ENCODE measurements around the gene RAB32. TPM values are rescaled to one million over a fixed set of nuclear protein-coding genes. Genes with fewer than 3 reads are reported as not detected.
A peak's percentile ranks its signal among the peaks of the same experiment; 100 is the strongest.

RAB32 gene
- polyA plus RNA-seq (2013), result 63.0 TPM

- H3K27me3 ChIP-seq (replicated peaks in 2 of 5; ENCODE audit: control insufficient read depth in 4 of 5, insufficient read depth in 5 of 5, low read length in 4 of 5), result no peaks in the 10 kb centered on the region
- H3K36me3 ChIP-seq (ENCODE audit: control insufficient read depth in 4 of 4, insufficient read depth in 4 of 4, low read length in 3 of 4), result peaks cover 0 to under 1% (median 0%) of the 10 kb centered on the region in 4 experiments
- ChIA-PET POLR2A (interaction anchor here (0.5 to 1.8 kb wide), 2 partner anchors 228 to 622 kb away, joined by 3 to 10 read pairs; no protein-coding TSS in a partner anchor), CTCF (interaction anchor here (0.9 to 1.1 kb wide), 5 partner anchors 12 to 230 kb away, joined by 3 to 6 read pairs (median 3); no protein-coding TSS in a partner anchor)
- WGBS (ENCODE audit: insufficient coverage), result under 1% methylated on average over 75 of the region's 86 CpGs
- H3K4me1 ChIP-seq (ENCODE audit: control extremely low read depth in 1 of 4, control insufficient read depth in 4 of 4, insufficient read depth in 4 of 4, low read length in 3 of 4), result peaks cover 11 to 44% (median 28%) of the 10 kb centered on the region in 4 experiments
- peak; percentile 81 to 93 (median 91) for DNase-seq
- H3K27ac ChIP-seq (ENCODE audit: insufficient read depth in 1 of 2, low read depth in 1 of 2, low read length in 2 of 2, poor library complexity in 1 of 2, severe bottlenecking in 2 of 2), result peak within 1 kb of the TSS; percentile 84 to 91
- H3K9me3 ChIP-seq (ENCODE audit: control extremely low read depth in 1 of 5, control insufficient read depth in 4 of 5, insufficient read depth in 2 of 5, low read depth in 1 of 5, low read length in 4 of 5), result no peaks in the 10 kb centered on the region
- H3K4me3 ChIP-seq (ENCODE audit: control insufficient read depth in 1 of 7, extremely low read depth in 1 of 7, insufficient read depth in 4 of 7, low read depth in 2 of 7, low read length in 6 of 7), result peak within 1 kb of the TSS; percentile 46 to 94 (median 85)
Measured at GRCh38 chr6:146543211-146543939, at the start of gene RAB32. TSS of gene RAB32 (plus strand) at chr6:146543833. CDS start at chr6:146543872, 39 bp downstream.

- no peaks in the 10 kb centered on the region for H3K36me3 ChIP-seq (ENCODE audit: control insufficient read depth in 4 of 4, insufficient read depth in 4 of 4, low read length in 3 of 4)
- no peak for DNase-seq
- H3K4me1 ChIP-seq (ENCODE audit: control extremely low read depth in 1 of 4, control insufficient read depth in 4 of 4, insufficient read depth in 4 of 4, low read length in 3 of 4), result no peaks in the 10 kb centered on the region
- 86% methylated on average over 1 of the region's 4 CpGs for WGBS (ENCODE audit: insufficient coverage)
- ChIA-PET POLR2A (no interaction called here), CTCF (no interaction called here)
- H3K4me3 ChIP-seq (ENCODE audit: control insufficient read depth in 1 of 7, extremely low read depth in 1 of 7, insufficient read depth in 4 of 7, low read depth in 2 of 7, low read length in 6 of 7), result no peak overlapping the region
- no peaks in the 10 kb centered on the region for H3K27me3 ChIP-seq (replicated peaks in 2 of 5; ENCODE audit: control insufficient read depth in 4 of 5, insufficient read depth in 5 of 5, low read length in 4 of 5)
- peaks cover 0 to 7% (median 0%) of the 10 kb centered on the region in 5 experiments for H3K9me3 ChIP-seq (ENCODE audit: control extremely low read depth in 1 of 5, control insufficient read depth in 4 of 5, insufficient read depth in 2 of 5, low read depth in 1 of 5, low read length in 4 of 5)
- H3K27ac ChIP-seq (ENCODE audit: insufficient read depth in 1 of 2, low read depth in 1 of 2, low read length in 2 of 2, poor library complexity in 1 of 2, severe bottlenecking in 2 of 2), result no peak overlapping the region
Measured at GRCh38 chr6:146498309-146498708, 45.3 kb upstream of the RAB32 start.

- Histone ChIP-seq H3K4me1 (ENCODE audit: control extremely low read depth in 1 of 4, control insufficient read depth in 4 of 4, insufficient read depth in 4 of 4, low read length in 3 of 4) (no peaks in the 10 kb centered on the region), H3K36me3 (ENCODE audit: control insufficient read depth in 4 of 4, insufficient read depth in 4 of 4, low read length in 3 of 4) (no peaks in the 10 kb centered on the region), H3K4me3 (ENCODE audit: control insufficient read depth in 1 of 7, extremely low read depth in 1 of 7, insufficient read depth in 4 of 7, low read depth in 2 of 7, low read length in 6 of 7) (no peak overlapping the region), H3K9me3 (ENCODE audit: control extremely low read depth in 1 of 5, control insufficient read depth in 4 of 5, insufficient read depth in 2 of 5, low read depth in 1 of 5, low read length in 4 of 5) (peaks cover 0 to 7% (median 0%) of the 10 kb centered on the region in 5 experiments), H3K27ac (ENCODE audit: insufficient read depth in 1 of 2, low read depth in 1 of 2, low read length in 2 of 2, poor library complexity in 1 of 2, severe bottlenecking in 2 of 2) (no peak overlapping the region), H3K27me3 (replicated peaks in 2 of 5; ENCODE audit: control insufficient read depth in 4 of 5, insufficient read depth in 5 of 5, low read length in 4 of 5) (no peaks in the 10 kb centered on the region)
- ChIA-PET CTCF (no interaction called here), POLR2A (no interaction called here)
- WGBS (ENCODE audit: insufficient coverage), result no CpG with 5 or more reads among the region's 1 CpG
- no peak for DNase-seq
Measured at GRCh38 chr6:146503096-146503495, 40.5 kb upstream of the RAB32 start.

- no peaks in the 10 kb centered on the region for H3K9me3 ChIP-seq (ENCODE audit: control extremely low read depth in 1 of 5, control insufficient read depth in 4 of 5, insufficient read depth in 2 of 5, low read depth in 1 of 5, low read length in 4 of 5)
- H3K4me1 ChIP-seq (ENCODE audit: control extremely low read depth in 1 of 4, control insufficient read depth in 4 of 4, insufficient read depth in 4 of 4, low read length in 3 of 4), result no peaks in the 10 kb centered on the region
- WGBS (ENCODE audit: insufficient coverage), result 98% methylated on average over 7 of the region's 7 CpGs
- H3K36me3 ChIP-seq (ENCODE audit: control insufficient read depth in 4 of 4, insufficient read depth in 4 of 4, low read length in 3 of 4), result no peaks in the 10 kb centered on the region
- no peak for DNase-seq
- no peaks in the 10 kb centered on the region for H3K27me3 ChIP-seq (replicated peaks in 2 of 5; ENCODE audit: control insufficient read depth in 4 of 5, insufficient read depth in 5 of 5, low read length in 4 of 5)
- ChIA-PET POLR2A (no interaction called here), CTCF (no interaction called here)
- no peak overlapping the region for H3K4me3 ChIP-seq (ENCODE audit: control insufficient read depth in 1 of 7, extremely low read depth in 1 of 7, insufficient read depth in 4 of 7, low read depth in 2 of 7, low read length in 6 of 7)
- H3K27ac ChIP-seq (ENCODE audit: insufficient read depth in 1 of 2, low read depth in 1 of 2, low read length in 2 of 2, poor library complexity in 1 of 2, severe bottlenecking in 2 of 2), result no peak overlapping the region
Measured at GRCh38 chr6:146515212-146515611, 28.4 kb upstream of the RAB32 start.

GRCh38 chr6:146526192-146526591, 17.4 kb upstream of the RAB32 start:
- Histone ChIP-seq H3K9me3 (ENCODE audit: control extremely low read depth in 1 of 5, control insufficient read depth in 4 of 5, insufficient read depth in 2 of 5, low read depth in 1 of 5, low read length in 4 of 5) (peaks cover 0 to 12% (median 3%) of the 10 kb centered on the region in 5 experiments), H3K27me3 (replicated peaks in 2 of 5; ENCODE audit: control insufficient read depth in 4 of 5, insufficient read depth in 5 of 5, low read length in 4 of 5) (no peaks in the 10 kb centered on the region), H3K4me3 (ENCODE audit: control insufficient read depth in 1 of 7, extremely low read depth in 1 of 7, insufficient read depth in 4 of 7, low read depth in 2 of 7, low read length in 6 of 7) (no peak overlapping the region), H3K4me1 (ENCODE audit: control extremely low read depth in 1 of 4, control insufficient read depth in 4 of 4, insufficient read depth in 4 of 4, low read length in 3 of 4) (no peaks in the 10 kb centered on the region), H3K27ac (ENCODE audit: insufficient read depth in 1 of 2, low read depth in 1 of 2, low read length in 2 of 2, poor library complexity in 1 of 2, severe bottlenecking in 2 of 2) (no peak overlapping the region), H3K36me3 (ENCODE audit: control insufficient read depth in 4 of 4, insufficient read depth in 4 of 4, low read length in 3 of 4) (no peaks in the 10 kb centered on the region)
- ChIA-PET POLR2A (no interaction called here), CTCF (no interaction called here)
- DNase-seq, result no peak

- H3K4me1 ChIP-seq (ENCODE audit: control extremely low read depth in 1 of 4, control insufficient read depth in 4 of 4, insufficient read depth in 4 of 4, low read length in 3 of 4), result no peaks in the 10 kb centered on the region
- H3K27ac ChIP-seq (ENCODE audit: insufficient read depth in 1 of 2, low read depth in 1 of 2, low read length in 2 of 2, poor library complexity in 1 of 2, severe bottlenecking in 2 of 2), result no peak overlapping the region
- no peak overlapping the region for H3K4me3 ChIP-seq (ENCODE audit: control insufficient read depth in 1 of 7, extremely low read depth in 1 of 7, insufficient read depth in 4 of 7, low read depth in 2 of 7, low read length in 6 of 7)
- ChIA-PET CTCF (no interaction called here), POLR2A (interaction anchor here (0.7 kb wide), 1 partner anchor 27 kb away, joined by 3 read pairs; no protein-coding TSS in a partner anchor)
- H3K27me3 ChIP-seq (replicated peaks in 2 of 5; ENCODE audit: control insufficient read depth in 4 of 5, insufficient read depth in 5 of 5, low read length in 4 of 5), result no peaks in the 10 kb centered on the region
- no peak for DNase-seq
- no CpG with 5 or more reads among the region's 3 CpGs for WGBS (ENCODE audit: insufficient coverage)
- H3K36me3 ChIP-seq (ENCODE audit: control insufficient read depth in 4 of 4, insufficient read depth in 4 of 4, low read length in 3 of 4), result no peaks in the 10 kb centered on the region
- H3K9me3 ChIP-seq (ENCODE audit: control extremely low read depth in 1 of 5, control insufficient read depth in 4 of 5, insufficient read depth in 2 of 5, low read depth in 1 of 5, low read length in 4 of 5), result no peaks in the 10 kb centered on the region
Measured at GRCh38 chr6:146532702-146533101, 10.9 kb upstream of the RAB32 start.

- no peak for DNase-seq
- WGBS (ENCODE audit: insufficient coverage), result 84% methylated on average over 6 of the region's 9 CpGs
- Histone ChIP-seq H3K36me3 (ENCODE audit: control insufficient read depth in 4 of 4, insufficient read depth in 4 of 4, low read length in 3 of 4) (no peaks in the 10 kb centered on the region), H3K27me3 (replicated peaks in 2 of 5; ENCODE audit: control insufficient read depth in 4 of 5, insufficient read depth in 5 of 5, low read length in 4 of 5) (no peaks in the 10 kb centered on the region), H3K4me3 (ENCODE audit: control insufficient read depth in 1 of 7, extremely low read depth in 1 of 7, insufficient read depth in 4 of 7, low read depth in 2 of 7, low read length in 6 of 7) (peak overlapping the region; percentile 46 to 94 (median 85)), H3K9me3 (ENCODE audit: control extremely low read depth in 1 of 5, control insufficient read depth in 4 of 5, insufficient read depth in 2 of 5, low read depth in 1 of 5, low read length in 4 of 5) (no peaks in the 10 kb centered on the region), H3K27ac (ENCODE audit: insufficient read depth in 1 of 2, low read depth in 1 of 2, low read length in 2 of 2, poor library complexity in 1 of 2, severe bottlenecking in 2 of 2) (peak overlapping the region; percentile 84 to 91), H3K4me1 (ENCODE audit: control extremely low read depth in 1 of 4, control insufficient read depth in 4 of 4, insufficient read depth in 4 of 4, low read length in 3 of 4) (peaks cover 10 to 40% (median 28%) of the 10 kb centered on the region in 4 experiments)
- CTCF ChIA-PET, result no interaction called here
- POLR2A ChIA-PET, result no interaction called here
Measured at GRCh38 chr6:146542881-146543210, 787 bp upstream of the RAB32 start.

All from common myeloid progenitor, CD34-positive (primary cell).